ENCODE measurements around the gene NCAM2. TPM values are rescaled to one million over a fixed set of nuclear protein-coding genes. Genes with fewer than 3 reads are reported as not detected.

NCAM2 gene
- total and polyA plus RNA-seq, 2 experiments from 2014 or later = 0.36 to 0.83 TPM

- no peaks in the 10 kb centered on the region for H3K27me3 ChIP-seq (ENCODE audit: insufficient read depth)
- no peak overlapping the region for H2AFZ ChIP-seq
- Mint-ChIP-seq H3K36me3 (ENCODE audit: low read depth) (no peaks in the 10 kb centered on the region), H3K27ac (no peak overlapping the region), H3K4me1 (no peaks in the 10 kb centered on the region), H3K27me3 (ENCODE audit: insufficient read depth, low read depth, poor library complexity) (no peaks in the 10 kb centered on the region), H3K9me3 (no peaks in the 10 kb centered on the region), H3K4me3 (no peak overlapping the region)
- TF ChIP-seq EZH2phosphoT487 (IDR thresholded peaks at IDR 0.05; ENCODE audit: unreplicated experiment) (no peak), ETS1 (IDR thresholded peaks at IDR 0.05) (no peak), REST (IDR thresholded peaks at IDR 0.05; ENCODE audit: unreplicated experiment) (no peak), CREB1 (CRISPR knock-in tag; IDR thresholded peaks at IDR 0.05; ENCODE audit: low read depth) (no peak), JUNB (IDR thresholded peaks at IDR 0.05; ENCODE audit: unreplicated experiment) (no peak), CTCF (conservative IDR thresholded peaks at IDR 0.05; ENCODE audit: low read depth in 2 of 2) (no peak), STAT1 (IDR thresholded peaks at IDR 0.05; ENCODE audit: unreplicated experiment) (no peak), POLR2AphosphoS5 (IDR thresholded peaks at IDR 0.05; ENCODE audit: low read depth) (no peak), ZNF114 (CRISPR knock-in tag; IDR thresholded peaks at IDR 0.05) (no peak), NANOG (IDR thresholded peaks at IDR 0.05; ENCODE audit: borderline replicate concordance) (no peak)
- no peak overlapping the region for H3K27ac ChIP-seq (ENCODE audit: low read depth)
- DNase-seq (ENCODE audit: low spot score) = no peak
- no peaks in the 10 kb centered on the region for H3K36me3 ChIP-seq (ENCODE audit: insufficient read depth)
- H3K9me2 ChIP-seq (ENCODE audit: insufficient read depth) = no peaks in the 10 kb centered on the region
- no peak overlapping the region for H3K4me3 ChIP-seq
- H3K4me2 ChIP-seq = no peak overlapping the region
- H3K79me2 ChIP-seq (replicated peaks; ENCODE audit: insufficient read depth) = no peaks in the 10 kb centered on the region
- H4K20me1 ChIP-seq (replicated peaks; ENCODE audit: insufficient read depth) = no peaks in the 10 kb centered on the region
- no peak for ATAC-seq
- H3F3A ChIP-seq (replicated peaks; ENCODE audit: low read depth) = no peaks in the 10 kb centered on the region
- no peaks in the 10 kb centered on the region for H3K4me1 ChIP-seq (ENCODE audit: insufficient read depth)
These were observed 207.4 kb downstream of the NCAM2 start for GRCh38 chr21:21205604-21206003.

- no peak overlapping the region for H2AFZ ChIP-seq
- ATAC-seq (no peak), DNase-seq (ENCODE audit: low spot score) (no peak)
- no peak overlapping the region for H3K4me3 Mint-ChIP-seq
- H3K4me1 ChIP-seq (ENCODE audit: insufficient read depth) = no peaks in the 10 kb centered on the region
- no peaks in the 10 kb centered on the region for H3K9me3 Mint-ChIP-seq
- H3K9me2 ChIP-seq (ENCODE audit: insufficient read depth) = no peaks in the 10 kb centered on the region
- no peaks in the 10 kb centered on the region for H4K20me1 ChIP-seq (replicated peaks; ENCODE audit: insufficient read depth)
- H3K27me3 ChIP-seq (ENCODE audit: insufficient read depth) = no peaks in the 10 kb centered on the region
- no peak overlapping the region for H3K4me2 ChIP-seq
- TF ChIP-seq JUNB (IDR thresholded peaks at IDR 0.05; ENCODE audit: unreplicated experiment) = no peak
- TF ChIP-seq ZNF331 (CRISPR knock-in tag; IDR thresholded peaks at IDR 0.05; ENCODE audit: low read depth) = no peak
- TF ChIP-seq NANOG (IDR thresholded peaks at IDR 0.05; ENCODE audit: borderline replicate concordance) = no peak
- TF ChIP-seq STAT1 (IDR thresholded peaks at IDR 0.05; ENCODE audit: unreplicated experiment) = no peak
- no peak for TF ChIP-seq CTCF (conservative IDR thresholded peaks at IDR 0.05; ENCODE audit: low read depth in 2 of 2)
- no peak for TF ChIP-seq POLR2AphosphoS5 (IDR thresholded peaks at IDR 0.05; ENCODE audit: low read depth)
- H3K36me3 Mint-ChIP-seq (ENCODE audit: low read depth) = no peaks in the 10 kb centered on the region
- no peaks in the 10 kb centered on the region for H3K36me3 ChIP-seq (ENCODE audit: insufficient read depth)
- H3K4me3 ChIP-seq = no peak overlapping the region
- no peaks in the 10 kb centered on the region for H3K27me3 Mint-ChIP-seq (ENCODE audit: insufficient read depth, low read depth, poor library complexity)
- no peak overlapping the region for H3K27ac Mint-ChIP-seq
- no peaks in the 10 kb centered on the region for H3K79me2 ChIP-seq (replicated peaks; ENCODE audit: insufficient read depth)
- no peaks in the 10 kb centered on the region for H3K4me1 Mint-ChIP-seq
- H3K27ac ChIP-seq (ENCODE audit: low read depth) = no peak overlapping the region
- H3F3A ChIP-seq (replicated peaks; ENCODE audit: low read depth) = no peaks in the 10 kb centered on the region
These were observed 212.3 kb downstream of the NCAM2 start for GRCh38 chr21:21210552-21210951.

Data from GM23338 (cell line).